MM.1S (cell line): ENCODE measurements around the gene GTF2I.

ENCODE experiments used
- CTCF ChIP-seq: fragments of 300-600 bp; sonication (generic); IDR thresholded peaks from 2 replicates; pipeline ENCODE4 v1.5.1; 2016; ENCODE audit warnings: antibody characterized with exemption, low read length, mixed read lengths
- EZH2 ChIP-seq: fragments of 300-600 bp; sonication (generic); optimal IDR thresholded peaks from 2 replicates; pipeline ENCODE3; 2017; ENCODE audit warnings: low read depth, mild to moderate bottlenecking, antibody characterized with exemption, low read length, mixed read lengths
- EZH2phosphoT487 ChIP-seq: fragments of 300-600 bp; sonication (generic); IDR thresholded peaks from 2 replicates; pipeline ENCODE4 v1.6.1; 2018; ENCODE audit warnings: antibody characterized with exemption, low read length

GRCh38 chr7:74655768-74656440 lies 1.6 kb upstream of the GTF2I start:
- TF ChIP-seq CTCF (no peak), EZH2 (no peak), EZH2phosphoT487 (no peak)
